Epithelial cell of esophagus (primary cell): Measurements from ENCODE around the gene NAA35.

Experiments
- DNase-seq: peaks from one replicate; pipeline ENCODE4 v3.0.0; 2010; ENCODE audit warnings: low read depth
- H3K4me3 ChIP-seq: 2 replicates; pipeline ENCODE4 v1.5.1; 2011; ENCODE audit warnings: mild to moderate bottlenecking, low read length, control low read depth
- CTCF ChIP-seq: IDR thresholded peaks from 2 replicates; pipeline ENCODE4 v1.5.1; 2011; ENCODE audit warnings: low read depth, mild to moderate bottlenecking, low read length, control low read depth, inconsistent platforms; ENCODE audit not compliant: insufficient read depth; ENCODE audit errors: missing control alignments

The NAA35 gene

GRCh38 chr9:85987236-85987635 lies 46.3 kb downstream of the NAA35 start:
- no peak overlapping the region for H3K4me3 ChIP-seq
- DNase-seq, result no peak
- no peak for TF ChIP-seq CTCF

GRCh38 chr9:85994191-85994590 lies 53.2 kb downstream of the NAA35 start:
- no peak for TF ChIP-seq CTCF
- H3K4me3 ChIP-seq, result no peak overlapping the region
- no peak for DNase-seq

- TF ChIP-seq CTCF, result no peak
- no peak for DNase-seq
- no peak overlapping the region for H3K4me3 ChIP-seq
These were observed 54.2 kb downstream of the NAA35 start for GRCh38 chr9:85995097-85995496.

- TF ChIP-seq CTCF, result no peak
- no peak for DNase-seq
- H3K4me3 ChIP-seq, result no peak overlapping the region
These were observed 54.7 kb downstream of the NAA35 start for GRCh38 chr9:85995599-85995998.

GRCh38 chr9:86005253-86005775 lies 64.4 kb downstream of the NAA35 start:
- no peak for TF ChIP-seq CTCF
- H3K4me3 ChIP-seq, result no peak overlapping the region
- no peak for DNase-seq

- no peak for DNase-seq
- no peak for TF ChIP-seq CTCF
- H3K4me3 ChIP-seq, result no peak overlapping the region
These were observed 68.2 kb downstream of the NAA35 start for GRCh38 chr9:86009133-86009532.

GRCh38 chr9:86020731-86021130 lies 79.8 kb downstream of the NAA35 start:
- H3K4me3 ChIP-seq, result no peak overlapping the region
- no peak for TF ChIP-seq CTCF
- no peak for DNase-seq
